Pancreas (tissue), 10 donors: ENCODE results near the gene CNTN1. TPM values are rescaled to one million over a fixed set of nuclear protein-coding genes. Genes with fewer than 3 reads are reported as not detected.

Experiments
- ATAC-seq, 4 donors: fragments of 200-7000 bp; cut with Tn5 transposase; one replicate each; pipeline versions ENCODE4 v1.8.0 to v1.9.1; 2020; ENCODE audit warnings: mild to moderate bottlenecking in 4 of 4, moderate library complexity in 4 of 4
- DNase-seq, 6 donors: peaks; one replicate each; pipeline ENCODE4 v3.0.0-alpha.2; 2020
- FAIRE-seq: peaks from 2 replicates; lab custom pipeline; 2012; peaks lifted over from hg19 to GRCh38; lab: Jason Lieb, UNC
- H3K27ac ChIP-seq, 4 donors: fragments of 200-600 bp; sonication (generic); 1 replicate in 3 of 4; 2 replicates in 1 of 4; pipeline versions ENCODE4 v1.5.0 to v1.8.0; 2020
- H3K27me3 ChIP-seq, 4 donors: fragments of 200-600 bp; one replicate each; pipeline ENCODE4 v1.8.0; 2021
- H3K36me3 ChIP-seq, 3 donors: fragments of 200-600 bp; sonication (generic) in 1 of 3; one replicate each; pipeline versions ENCODE4 v1.5.0 to v1.8.0; 2020 to 2021
- H3K4me1 ChIP-seq, 3 donors: fragments of 200-600 bp; one replicate each; pipeline ENCODE4 v1.8.0; 2021
- H3K4me3 ChIP-seq, 4 donors: fragments of 200-600 bp; sonication (generic) in 2 of 4; one replicate each; pipeline versions ENCODE4 v1.5.0 to v1.8.0; 2020 to 2021
- H3K9me3 ChIP-seq, 4 donors: fragments of 200-600 bp; one replicate each; pipeline ENCODE4 v1.8.0; 2021
- CTCF ChIP-seq, 4 donors: fragments of 200-600 bp; sonication (generic) in 3 of 4; IDR thresholded peaks; one replicate each; pipeline versions ENCODE4 v1.5.0 to v1.8.0; 2021; ENCODE audit warnings: antibody characterized with exemption in 4 of 4
- WGBS, 2 donors: extraction: QIAGEN DNeasy Blood & Tissue Kit; methylation state at CpG; one replicate each; pipeline ENCODE4 v1.1.7; 2013; 5-methylcytosine and 5-hydroxymethylcytosine counted together
- intact Hi-C, 3 donors: fragments of 100-400 bp; cut with DNase I; formaldehyde crosslinking; loops; one replicate each; pipeline versions ENCODE4 v1.11.1 to v1.14.2; 2022
- polyA plus RNA-seq, 2 donors: library from polyadenylated mRNA; stranded (reverse); fragments of 200-250 nt; gene quantifications; one replicate each; pipeline ENCODE4 v1.2.3, GENCODE V29; 2013
- total RNA-seq, 6 donors: library from RNA; stranded (reverse); fragmentation: NEBNext Ultra II Directional in 4 of 6; extraction: Animal tissue kit (Norgen Biotek cat#: 25700) in 4 of 6; gene quantifications; one replicate each; pipeline versions ENCODE4 v1.2.1 to v1.2.4, GENCODE V29; 2021 to 2023
- donor health status: healthy with polysubstance abuse.
- donor health status: DM: no; HTN: no; CAD: no; lungs with moderate emphysema.
- donor health status: DM: no; HTN: no; CAD: no.
- donor health status: control.
- donor health status: control.
- donor health status: Bipolar disorder and iron deficiency.
- donor health status: DM: yes; HTN: yes; CAD: no.
- donor health status: DM: no; HTN: no; CAD: no.
- donor health status: DM: no; HTN: no; CAD: no.
- donor health status: DM: yes; HTN: yes; CAD: no.

Gene CNTN1
- total and polyA plus RNA-seq, 8 donors = 1.4 to 13.9 (median 4.6) TPM

GRCh38 chr12:41045509-41045908 is 353.3 kb downstream of the CNTN1 start:
- ATAC-seq (no peak), DNase-seq (no peak), FAIRE-seq (no peak)
- H3K27me3 ChIP-seq = no peaks in the 10 kb centered on the region
- TF ChIP-seq CTCF (IDR thresholded peaks at IDR 0.05) = no peak
- H3K9me3 ChIP-seq = no peaks in the 10 kb centered on the region
- intact Hi-C loops = no loop called here
- 51 to 59% methylated on average over 1 of the region's 1 CpG for WGBS, 2 donors
- H3K4me3 ChIP-seq = no peak overlapping the region
- H3K4me1 ChIP-seq = no peaks in the 10 kb centered on the region
- H3K27ac ChIP-seq = no peak overlapping the region
- H3K36me3 ChIP-seq = no peaks in the 10 kb centered on the region

GRCh38 chr12:41049033-41049432 is 356.8 kb downstream of the CNTN1 start:
- no peaks in the 10 kb centered on the region for H3K36me3 ChIP-seq
- no peak overlapping the region for H3K27ac ChIP-seq
- H3K4me1 ChIP-seq = no peaks in the 10 kb centered on the region
- no peak for DNase-seq
- TF ChIP-seq CTCF (IDR thresholded peaks at IDR 0.05) = no peak
- 23 to 24% methylated on average over 2 of the region's 2 CpGs for WGBS, 2 donors
- no peaks in the 10 kb centered on the region for H3K27me3 ChIP-seq
- no peaks in the 10 kb centered on the region for H3K9me3 ChIP-seq
- intact Hi-C loops = no loop called here
- ATAC-seq = no peak
- FAIRE-seq = no peak
- H3K4me3 ChIP-seq = no peak overlapping the region

- Histone ChIP-seq H3K4me3 (no peak overlapping the region), H3K9me3 (no peaks in the 10 kb centered on the region), H3K27ac (no peak overlapping the region), H3K36me3 (no peaks in the 10 kb centered on the region), H3K4me1 (no peaks in the 10 kb centered on the region), H3K27me3 (no peaks in the 10 kb centered on the region)
- ATAC-seq (no peak), DNase-seq (no peak), FAIRE-seq (no peak)
- 32 to 39% methylated on average over 2 of the region's 2 CpGs for WGBS, 2 donors
- intact Hi-C loops = no loop called here
- TF ChIP-seq CTCF (IDR thresholded peaks at IDR 0.05) = no peak
These were observed 359.7 kb downstream of the CNTN1 start for GRCh38 chr12:41051954-41052353.

- DNase-seq (no peak), FAIRE-seq (no peak), ATAC-seq (no peak)
- no peak overlapping the region for H3K4me3 ChIP-seq
- intact Hi-C loops = no loop called here
- 47 to 56% methylated on average over 1 of the region's 1 CpG for WGBS, 2 donors
- no peak overlapping the region for H3K27ac ChIP-seq
- H3K9me3 ChIP-seq = no peaks in the 10 kb centered on the region
- H3K27me3 ChIP-seq = no peaks in the 10 kb centered on the region
- H3K4me1 ChIP-seq = no peaks in the 10 kb centered on the region
- H3K36me3 ChIP-seq = no peaks in the 10 kb centered on the region
- TF ChIP-seq CTCF (IDR thresholded peaks at IDR 0.05) = no peak
These were observed 360.2 kb downstream of the CNTN1 start for GRCh38 chr12:41052441-41052840.

- FAIRE-seq (no peak), ATAC-seq (no peak), DNase-seq (no peak)
- no peak for TF ChIP-seq CTCF (IDR thresholded peaks at IDR 0.05)
- Histone ChIP-seq H3K27me3 (no peaks in the 10 kb centered on the region), H3K4me1 (no peaks in the 10 kb centered on the region), H3K4me3 (no peak overlapping the region), H3K9me3 (no peaks in the 10 kb centered on the region), H3K36me3 (no peaks in the 10 kb centered on the region), H3K27ac (no peak overlapping the region)
- intact Hi-C loops = no loop called here
- 47 to 50% methylated on average over 1 of the region's 1 CpG for WGBS, 2 donors
These were observed 360.8 kb downstream of the CNTN1 start for GRCh38 chr12:41053046-41053445.
